Measurements from ENCODE around the gene TACC2. TPM values are rescaled to one million over a fixed set of nuclear protein-coding genes. Genes with fewer than 3 reads are reported as not detected.

The TACC2 gene
- total RNA-seq, 4 donors from 2014 or later: 46.5 to 106 (median 71.6) TPM

DNA sequence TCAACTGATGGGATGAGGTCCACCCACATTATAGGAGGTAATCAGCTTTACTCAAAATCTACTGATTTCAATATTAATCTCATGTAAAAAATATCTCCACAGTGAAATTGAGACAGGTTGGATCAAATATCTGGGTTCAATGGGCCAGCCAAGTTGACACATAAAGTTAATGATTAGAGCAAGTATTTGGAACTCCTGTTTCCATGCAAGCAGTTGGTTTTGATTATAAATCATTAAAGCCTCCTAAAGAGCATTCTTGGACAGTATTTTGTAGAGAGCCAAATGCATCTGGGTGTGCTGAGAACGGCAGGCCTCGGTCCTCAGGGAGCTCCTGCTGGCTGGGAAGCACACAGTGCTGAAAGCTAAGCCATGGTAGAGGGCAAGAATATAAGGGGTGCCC, 155.2 kb downstream of the TACC2 start:
- H3K27ac ChIP-seq: peak overlapping the region in 2 of 4 donors; percentile 29 to 79
- H3K4me3 ChIP-seq: no peak overlapping the region
- H3K9me3 ChIP-seq: no peaks in the 10 kb centered on the region
- H3K27me3 ChIP-seq: no peaks in the 10 kb centered on the region
- peaks cover 31 to 72% (median 60%) of the 10 kb centered on the region in 3 donors for H3K4me1 ChIP-seq
- DNase-seq: no peak
- no peak for TF ChIP-seq POLR2A (IDR thresholded peaks at IDR 0.05)
- TF ChIP-seq, protein P1, sequence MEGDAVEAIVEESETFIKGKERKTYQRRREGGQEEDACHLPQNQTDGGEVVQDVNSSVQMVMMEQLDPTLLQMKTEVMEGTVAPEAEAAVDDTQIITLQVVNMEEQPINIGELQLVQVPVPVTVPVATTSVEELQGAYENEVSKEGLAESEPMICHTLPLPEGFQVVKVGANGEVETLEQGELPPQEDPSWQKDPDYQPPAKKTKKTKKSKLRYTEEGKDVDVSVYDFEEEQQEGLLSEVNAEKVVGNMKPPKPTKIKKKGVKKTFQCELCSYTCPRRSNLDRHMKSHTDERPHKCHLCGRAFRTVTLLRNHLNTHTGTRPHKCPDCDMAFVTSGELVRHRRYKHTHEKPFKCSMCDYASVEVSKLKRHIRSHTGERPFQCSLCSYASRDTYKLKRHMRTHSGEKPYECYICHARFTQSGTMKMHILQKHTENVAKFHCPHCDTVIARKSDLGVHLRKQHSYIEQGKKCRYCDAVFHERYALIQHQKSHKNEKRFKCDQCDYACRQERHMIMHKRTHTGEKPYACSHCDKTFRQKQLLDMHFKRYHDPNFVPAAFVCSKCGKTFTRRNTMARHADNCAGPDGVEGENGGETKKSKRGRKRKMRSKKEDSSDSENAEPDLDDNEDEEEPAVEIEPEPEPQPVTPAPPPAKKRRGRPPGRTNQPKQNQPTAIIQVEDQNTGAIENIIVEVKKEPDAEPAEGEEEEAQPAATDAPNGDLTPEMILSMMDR (IDR thresholded peaks at IDR 0.05): no peak
- intact Hi-C loops (cut with DNase I): no loop called here
- H3K36me3 ChIP-seq: peaks cover 0 to 64% (median 0%) of the 10 kb centered on the region in 3 donors
- WGBS, 2 donors: 43 to 65% methylated on average over 2 of the region's 2 CpGs

DNA sequence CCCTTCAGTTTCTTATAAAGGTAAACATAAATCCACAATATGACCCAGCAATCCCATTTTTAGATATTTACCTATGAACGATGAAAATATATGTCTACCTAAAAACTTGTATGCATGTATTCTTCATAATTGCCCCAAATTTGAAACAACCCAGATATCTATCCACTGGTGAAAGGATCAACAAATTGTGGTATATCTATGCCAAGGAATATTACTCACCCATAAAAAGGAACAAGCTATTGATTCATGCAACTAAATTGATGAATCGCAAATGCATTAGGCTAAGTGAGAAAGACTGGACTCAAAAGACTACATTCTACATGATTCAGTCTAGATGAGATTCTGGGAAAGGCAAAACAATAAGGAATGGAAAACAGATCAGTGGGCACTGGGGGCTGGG, 156.2 kb downstream of the TACC2 start:
- no peaks in the 10 kb centered on the region for H3K27me3 ChIP-seq
- DNase-seq: no peak
- WGBS, 2 donors: 94 to 95% methylated on average over 2 of the region's 2 CpGs
- intact Hi-C loops (cut with DNase I): no loop called here
- H3K4me1 ChIP-seq: peaks cover 35 to 72% (median 59%) of the 10 kb centered on the region in 3 donors
- no peak overlapping the region for H3K27ac ChIP-seq
- peaks cover 0 to 66% (median 0%) of the 10 kb centered on the region in 3 donors for H3K36me3 ChIP-seq
- no peaks in the 10 kb centered on the region for H3K9me3 ChIP-seq
- no peak overlapping the region for H3K4me3 ChIP-seq
- no peak for TF ChIP-seq POLR2A (IDR thresholded peaks at IDR 0.05)
- TF ChIP-seq, protein P1 (IDR thresholded peaks at IDR 0.05): no peak

DNA sequence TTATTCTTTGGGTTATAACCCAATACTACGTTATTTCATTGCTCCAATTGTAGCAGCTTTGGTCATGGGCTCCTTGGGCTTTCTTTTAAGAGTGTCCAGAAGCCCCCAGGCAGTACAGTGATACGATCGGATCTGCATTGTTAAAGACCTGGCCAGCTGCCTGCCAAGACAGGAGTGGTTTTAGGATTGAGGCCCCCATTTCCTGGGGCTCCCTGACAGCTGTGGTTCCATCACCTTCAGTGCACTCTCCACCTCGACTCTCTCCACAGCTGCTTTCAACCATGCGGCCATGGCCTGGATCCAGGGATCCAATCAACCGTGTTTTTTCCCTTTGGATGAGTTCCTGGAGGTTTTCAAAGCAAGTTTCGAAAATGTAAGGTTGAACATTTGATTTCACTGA, 158.7 kb downstream of the TACC2 start:
- Histone ChIP-seq H3K27me3 (no peaks in the 10 kb centered on the region), H3K36me3 (peaks cover 0 to 82% (median 0%) of the 10 kb centered on the region in 3 donors), H3K9me3 (no peaks in the 10 kb centered on the region), H3K27ac (peak overlapping the region in 3 of 4 donors; percentile 15 to 82 (median 72)), H3K4me1 (peaks cover 23 to 63% (median 37%) of the 10 kb centered on the region in 3 donors), H3K4me3 (no peak overlapping the region)
- WGBS, 2 donors: 32 to 41% methylated on average over 6 to 7 of the region's 7 CpGs
- intact Hi-C loops (cut with DNase I): no loop called here
- no peak for TF ChIP-seq POLR2A (IDR thresholded peaks at IDR 0.05)
- TF ChIP-seq, protein P1 (IDR thresholded peaks at IDR 0.05): no peak
- no peak for DNase-seq

DNA sequence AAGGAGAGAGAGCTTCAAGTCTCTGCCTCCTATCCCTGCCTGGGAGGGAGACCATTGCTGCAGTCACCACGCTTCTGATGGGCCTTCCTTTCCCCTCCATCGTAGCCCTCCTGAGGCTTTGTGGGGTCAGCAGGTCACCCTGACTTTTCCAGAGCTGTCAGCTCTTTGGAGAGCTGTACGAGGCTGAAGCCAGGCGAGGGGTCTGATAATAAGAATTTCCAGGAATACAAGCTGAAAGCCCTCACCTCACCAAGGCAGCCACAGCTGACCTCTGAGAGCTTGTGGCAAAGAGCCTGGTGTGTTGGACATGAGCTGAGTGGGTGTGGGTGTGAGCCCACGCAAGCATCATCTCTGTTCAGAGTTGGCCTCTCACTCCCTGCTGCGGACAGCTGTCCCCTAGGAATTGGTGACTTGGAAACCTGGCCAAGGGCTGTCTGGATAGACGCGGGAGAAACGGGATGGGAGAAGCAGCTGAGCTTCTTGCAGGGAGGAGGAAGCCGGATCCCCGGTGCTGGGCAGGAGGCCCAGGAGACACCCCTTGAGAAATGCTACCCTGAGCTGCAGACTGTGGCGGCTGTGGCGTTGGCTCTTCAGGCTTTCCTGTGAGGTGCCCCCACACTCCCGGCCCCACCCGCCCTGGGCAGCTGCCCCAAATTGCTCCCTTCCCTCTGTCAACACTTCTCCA, 160.1 kb downstream of the TACC2 start:
- peak overlapping the region; percentile 44 to 89 (median 77) for H3K27ac ChIP-seq
- no peaks in the 10 kb centered on the region for H3K27me3 ChIP-seq
- peaks cover 19 to 63% (median 24%) of the 10 kb centered on the region in 3 donors for H3K4me1 ChIP-seq
- TF ChIP-seq, protein P1 (IDR thresholded peaks at IDR 0.05): no peak
- no peak for TF ChIP-seq POLR2A (IDR thresholded peaks at IDR 0.05)
- WGBS, 2 donors: 52 to 81% methylated on average over 3 to 10 of the region's 15 CpGs
- no peaks in the 10 kb centered on the region for H3K9me3 ChIP-seq
- intact Hi-C loops (cut with DNase I): no loop called here
- H3K36me3 ChIP-seq: peaks cover 0 to 74% (median 0%) of the 10 kb centered on the region in 3 donors
- peak overlapping the region in 1 of 4 donors; percentile 35 for H3K4me3 ChIP-seq
- no peak for DNase-seq
